Motor neuron (in vitro differentiated cells): ENCODE measurements around the gene ZNF787. TPM values are rescaled to one million over a fixed set of nuclear protein-coding genes. Genes with fewer than 3 reads are reported as not detected.

ENCODE experiments used
- ATAC-seq, 8 experiments: fragments of 200-7000 bp; cut with Tn5 transposase; replicated peaks in 6 of 8; 2 replicates each; pipeline ENCODE4 v1.8.0; 2021; ENCODE audit warnings: mild to moderate bottlenecking in 8 of 8, moderate library complexity in 8 of 8
- H3K27ac ChIP-seq, 2 donors: fragments of 250-450 bp; sonication (Bioruptor Pico); 2 replicates each; pipeline ENCODE4 v1.9.0; 2021; ENCODE audit warnings: antibody characterized with exemption in 2 of 2, mild to moderate bottlenecking in 2 of 2, moderate library complexity in 1 of 2
- H3K4me1 ChIP-seq, 2 donors: fragments of 250-450 bp; sonication (Bioruptor Pico); replicated peaks in 1 of 2; 2 replicates each; pipeline ENCODE4 v1.6.1; 2021; ENCODE audit warnings: antibody characterized with exemption in 2 of 2, mild to moderate bottlenecking in 2 of 2, moderate library complexity in 1 of 2
- H3K4me3 ChIP-seq, 5 donors: fragments of 250-450 bp; sonication (Bioruptor Pico); 2 replicates each; pipeline ENCODE4 v1.9.0; 2021; ENCODE audit warnings: antibody characterized with exemption in 5 of 5, mild to moderate bottlenecking in 5 of 5, moderate library complexity in 4 of 5
- WGBS, 10 experiments: fragments of 450-650 bp; shearing (Covaris generic); methylation state at CpG; one replicate each; pipeline ENCODE4 v1.0.0; 2022; 5-methylcytosine and 5-hydroxymethylcytosine counted together
- in situ Hi-C, 9 experiments: fragments of 400-800 bp; cut with MboI; loops; one replicate each; pipeline ENCODE4 v1.15.0; 2021; ENCODE audit warnings: low sequenced_read_pairs in 9 of 9, low pct_unique_long_range_greater_than_20kb in 2 of 9; ENCODE audit not compliant: unreplicated experiment in 9 of 9
- total RNA-seq, 8 experiments: library from RNA; unstranded; fragments of 300-600 nt; gene quantifications; 2 replicates each; pipeline versions ENCODE4 v1.2.3 to v1.2.4, GENCODE V29; 2022

ZNF787 gene
- total RNA-seq, 8 experiments from 2014 or later, result 15.2 to 22.3 (median 17.5) TPM

DNA sequence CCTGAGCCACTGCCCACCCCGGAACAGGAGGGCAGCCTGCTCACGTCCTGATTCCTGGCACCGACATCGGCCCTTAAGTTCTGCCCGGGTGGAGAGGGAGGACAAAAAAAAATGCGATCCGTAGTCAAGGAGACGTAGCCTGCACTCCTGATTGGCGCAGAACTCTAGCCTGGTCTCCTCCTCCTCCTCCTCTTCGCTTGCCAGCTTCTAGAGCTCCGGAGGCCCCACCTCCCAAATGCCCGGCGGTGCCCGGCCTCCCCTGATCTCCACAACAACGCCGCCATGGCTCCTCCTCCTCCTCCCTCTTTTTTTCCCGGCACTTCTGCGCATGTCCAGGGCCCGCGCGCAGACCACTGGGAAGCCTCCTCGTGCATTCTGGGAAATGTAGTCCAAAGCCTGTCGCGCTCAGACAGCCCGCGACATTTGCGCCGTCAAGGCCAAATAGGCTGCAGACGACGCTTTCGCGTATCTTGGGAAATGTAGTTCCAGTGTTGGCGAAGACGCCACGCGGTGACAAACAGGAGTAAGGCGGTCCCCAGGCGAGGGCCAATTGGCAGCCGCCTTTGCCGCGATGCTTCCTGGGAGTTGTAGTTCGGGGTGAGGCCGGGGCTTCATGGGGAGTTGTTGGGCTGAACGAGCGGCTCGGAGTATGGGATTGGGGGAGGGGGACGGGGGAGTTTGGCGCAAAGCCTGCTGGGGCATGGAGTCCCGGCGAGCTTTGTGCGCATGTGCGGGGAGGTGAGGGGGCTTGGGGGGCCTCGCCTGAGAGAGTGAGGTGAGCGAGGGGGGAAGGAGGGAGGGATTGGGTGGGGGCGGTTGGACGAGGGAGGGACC, 19.7 kb upstream of the ZNF787 start, which contains the start of gene ZNF444:
Gene ZNF444, plus strand, starts transcription at position 705 of the 834 bp plus-strand sequence. CDS start 5,625 bp downstream, outside the sequence.
- in situ Hi-C loops, result no loop called here
- ATAC-seq, result peak; percentile 88 to 96 (median 94)
- Histone ChIP-seq H3K27ac (peak within 1 kb of the TSS; percentile 66 to 91), H3K4me1 (peaks cover 12% of the 10 kb centered on the region in 2 donors), H3K4me3 (peak within 1 kb of the TSS; percentile 43 to 57 (median 50))
- 0% methylated on average over 5 of the region's 56 CpGs; no CpG with 5 or more reads in 8 of the 10 experiments for WGBS, 10 experiments

DNA sequence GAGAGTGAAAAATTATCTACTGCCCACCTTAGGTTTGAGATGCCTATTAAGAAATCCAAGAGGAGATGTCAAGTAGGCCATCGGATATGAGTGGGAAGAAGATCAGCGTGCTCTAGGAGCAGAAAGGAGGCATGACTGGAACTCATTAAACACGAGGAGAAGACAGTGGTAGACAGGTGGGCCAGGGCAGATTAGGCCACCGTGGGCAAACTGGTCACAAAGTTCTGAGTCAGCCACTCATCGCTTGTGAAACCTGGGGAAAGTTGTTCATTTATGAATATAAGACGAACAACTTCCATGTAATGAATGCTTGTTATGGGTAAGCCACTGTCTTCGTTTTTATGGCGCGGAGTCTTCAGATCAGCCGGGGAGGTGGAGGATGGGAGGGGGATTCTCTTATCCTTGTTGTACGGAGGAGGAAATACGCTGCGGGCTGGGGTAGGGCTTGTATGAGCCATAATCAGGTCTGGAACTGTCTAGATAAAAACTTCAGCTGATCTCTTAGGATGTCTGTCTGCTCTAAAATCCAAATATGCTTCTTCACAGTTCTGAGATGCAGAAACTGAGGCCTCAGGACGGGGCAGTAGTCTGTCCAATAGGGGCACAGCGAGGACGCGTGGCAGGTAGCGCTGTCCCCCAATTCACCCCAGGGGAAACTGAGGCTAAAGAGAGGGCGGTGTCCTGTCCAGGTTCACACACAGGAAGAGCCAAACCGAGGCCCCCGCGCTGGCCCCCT, 18.9 kb upstream of the ZNF787 start:
- WGBS, 10 experiments, result 0 to 82% (median 59%) methylated on average over 3 to 12 of the region's 22 CpGs

DNA sequence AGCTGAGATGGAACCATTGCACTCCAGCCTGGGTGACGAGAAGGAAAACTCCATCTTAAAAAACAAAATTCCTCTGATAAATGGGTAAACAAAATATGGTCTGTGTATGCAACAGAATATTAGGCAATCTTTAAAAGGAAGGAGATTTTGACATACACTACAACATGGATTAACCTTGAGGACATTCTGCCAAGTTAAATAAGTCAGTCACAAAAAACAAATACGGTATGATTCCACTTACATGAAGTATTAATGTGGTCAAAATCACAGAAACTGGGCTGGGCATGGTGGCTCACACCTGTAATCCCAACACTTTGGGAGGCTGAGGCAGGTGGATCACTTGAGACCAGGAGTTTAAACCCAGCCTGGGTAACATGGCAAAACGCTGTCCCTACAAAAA, 17.0 kb upstream of the ZNF787 start:
- Histone ChIP-seq H3K4me3 (no peak overlapping the region), H3K4me1 (peaks cover 12% of the 10 kb centered on the region in 2 donors), H3K27ac (no peak overlapping the region)
- in situ Hi-C loops, result no loop called here
- WGBS, 10 experiments, result 59 to 100% (median 85%) methylated on average over 1 to 3 of the region's 3 CpGs; no CpG with 5 or more reads in 1 of the 10 experiments
- ATAC-seq, result no peak

More for the DNA sequence above, 18.9 kb upstream of the ZNF787 start:
- peaks cover 12% of the 10 kb centered on the region in 2 donors for H3K4me1 ChIP-seq
- peak in 2 of 8 experiments; percentile 1 for ATAC-seq
- H3K27ac ChIP-seq, result peak overlapping the region; percentile 66 to 91
- H3K4me3 ChIP-seq, result peak overlapping the region; percentile 43 to 57 (median 50)
- in situ Hi-C loops, result no loop called here

DNA sequence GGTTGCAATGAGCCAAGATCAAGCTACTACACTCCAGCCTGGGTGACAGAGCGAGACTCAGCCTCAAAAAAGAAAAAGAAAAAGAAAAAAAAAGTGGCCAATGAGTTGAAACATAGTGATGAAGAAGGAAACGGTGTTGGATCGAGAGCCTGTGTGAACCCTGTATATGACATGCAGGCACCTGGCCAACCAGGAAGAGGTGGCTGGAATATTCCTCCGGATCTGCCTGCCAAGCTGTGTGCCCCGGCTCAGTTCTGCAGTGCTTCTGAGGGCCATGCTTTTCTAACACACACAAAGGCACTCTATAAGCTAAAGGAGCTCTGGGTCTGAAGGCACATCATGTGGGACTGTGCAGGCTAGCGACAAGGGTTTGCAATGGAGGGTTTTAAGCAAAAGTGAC, 16.3 kb upstream of the ZNF787 start:
- Histone ChIP-seq H3K27ac (no peak overlapping the region), H3K4me1 (peaks cover 12% of the 10 kb centered on the region in 2 donors), H3K4me3 (no peak overlapping the region)
- no peak for ATAC-seq
- in situ Hi-C loops, result no loop called here
- WGBS, 10 experiments, result 55 to 100% (median 87%) methylated on average over 1 to 6 of the region's 6 CpGs; no CpG with 5 or more reads in 2 of the 10 experiments

DNA sequence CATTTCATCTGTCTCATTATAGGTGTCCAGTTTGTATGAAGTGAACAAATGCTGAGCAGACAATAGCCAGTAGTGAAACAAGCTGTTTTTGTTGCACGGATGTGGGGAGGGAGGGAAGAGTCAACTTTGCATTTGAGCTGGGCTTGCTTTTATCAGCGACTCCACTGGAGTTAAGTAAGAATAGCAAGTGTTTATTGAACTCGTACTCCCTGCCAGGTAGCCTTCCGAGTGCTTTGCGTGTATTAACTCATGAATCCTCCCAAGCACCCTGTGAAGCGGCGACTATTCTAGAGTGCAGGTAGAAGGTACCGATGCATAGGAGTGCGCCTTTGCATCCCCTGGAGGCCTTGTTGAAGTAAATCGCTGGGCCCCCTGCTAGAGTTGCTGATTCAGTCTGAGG, 15.3 kb upstream of the ZNF787 start:
- WGBS, 10 experiments, result 16 to 60% (median 20%) methylated on average over 1 to 5 of the region's 10 CpGs; no CpG with 5 or more reads in 1 of the 10 experiments
- in situ Hi-C loops, result no loop called here
- H3K4me3 ChIP-seq, result no peak overlapping the region
- no peak for ATAC-seq
- no peak overlapping the region for H3K27ac ChIP-seq
- peaks cover 7 to 8% of the 10 kb centered on the region in 2 donors for H3K4me1 ChIP-seq

DNA sequence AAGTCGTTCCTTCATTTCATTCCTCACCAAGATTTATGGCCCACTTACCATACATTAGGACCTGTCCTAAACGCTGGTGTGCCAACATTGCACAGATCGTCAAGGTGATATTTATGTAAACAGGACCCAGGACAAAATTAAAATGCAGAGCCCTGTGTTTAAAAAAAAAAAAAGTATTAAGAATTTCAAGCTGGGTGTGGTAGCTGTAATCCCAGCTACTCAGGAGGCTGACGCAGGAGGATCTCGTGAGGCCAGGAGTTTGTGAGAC, 13.5 kb upstream of the ZNF787 start:
- 34 to 100% (median 88%) methylated on average over 1 to 4 of the region's 5 CpGs; no CpG with 5 or more reads in 4 of the 10 experiments for WGBS, 10 experiments
- in situ Hi-C loops, result no loop called here
- ATAC-seq, result peak in 2 of 8 experiments; percentile 15 to 70
- Histone ChIP-seq H3K4me1 (peaks cover 3% of the 10 kb centered on the region in 2 donors), H3K27ac (no peak overlapping the region), H3K4me3 (no peak overlapping the region)

DNA sequence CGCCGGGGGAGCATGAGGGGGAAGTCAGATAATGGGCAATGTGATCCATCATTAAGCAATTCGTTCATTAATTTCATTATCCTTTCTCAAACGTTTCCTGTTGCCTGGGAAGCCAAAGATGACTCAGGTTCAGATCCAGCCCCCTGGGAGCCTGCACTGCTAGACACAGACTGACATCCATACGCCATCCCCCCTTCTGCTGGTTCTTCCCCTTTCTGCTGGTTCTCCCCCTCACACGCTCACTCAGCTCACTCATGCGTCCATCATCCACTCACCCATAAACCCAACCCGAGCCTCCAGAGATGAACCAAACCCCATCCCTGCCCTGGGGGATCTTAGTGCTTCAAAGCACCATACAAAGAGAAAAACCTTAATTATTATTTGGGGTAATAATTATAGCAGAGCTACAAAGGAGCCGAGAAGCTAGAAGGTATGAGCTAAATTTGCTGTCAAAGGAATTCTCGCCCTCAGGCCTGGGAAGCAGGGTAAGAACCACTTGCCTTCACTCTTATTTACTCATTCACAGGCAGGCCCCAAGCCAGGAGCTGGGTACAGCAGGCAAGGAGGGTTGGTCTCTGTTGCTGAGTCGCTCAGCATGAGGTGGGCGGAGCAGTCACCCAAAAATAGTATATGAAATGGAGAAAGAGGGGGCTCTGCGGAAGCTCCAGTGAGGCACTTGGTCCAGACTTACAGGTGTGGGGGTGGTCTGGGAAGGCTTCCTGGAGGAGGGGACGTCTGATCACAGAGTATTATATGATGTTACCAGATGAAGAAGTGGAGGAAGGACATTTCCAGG, 13.0 kb upstream of the ZNF787 start:
- ATAC-seq, result peak in 3 of 8 experiments; percentile 89 to 94 (median 89)
- Histone ChIP-seq H3K4me1 (peaks cover 0 to 3% of the 10 kb centered on the region in 2 donors), H3K4me3 (no peak overlapping the region), H3K27ac (no peak overlapping the region)
- in situ Hi-C loops, result no loop called here
- WGBS, 10 experiments, result 44 to 96% (median 60%) methylated on average over 1 to 10 of the region's 14 CpGs; no CpG with 5 or more reads in 3 of the 10 experiments

DNA sequence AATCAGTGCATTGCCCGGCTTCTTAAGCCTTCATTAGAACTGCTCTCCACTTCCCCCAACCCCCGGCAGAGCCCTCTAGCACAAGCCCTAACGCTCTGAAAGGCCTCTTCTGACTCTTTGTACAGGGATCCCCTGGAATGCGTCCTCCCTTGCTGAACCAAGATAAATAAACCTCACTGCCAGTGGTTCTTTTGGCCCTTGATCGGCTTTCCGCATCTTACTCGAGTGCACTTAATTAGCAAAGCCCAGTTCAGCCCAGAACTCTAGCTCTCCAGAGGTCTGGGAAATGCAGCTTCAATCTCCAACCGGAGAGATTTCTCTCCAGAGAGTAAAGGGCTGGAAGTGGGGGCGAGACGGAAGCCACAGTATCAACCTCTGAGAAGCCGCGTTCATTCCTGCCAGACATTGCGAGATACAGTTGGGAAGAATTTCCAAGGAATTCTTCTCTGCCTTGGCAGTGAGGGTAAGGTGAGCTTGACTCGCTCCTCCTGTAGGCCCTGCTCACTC, 11.3 kb upstream of the ZNF787 start:
- Histone ChIP-seq H3K4me1 (peaks cover 0 to 3% of the 10 kb centered on the region in 2 donors), H3K4me3 (no peak overlapping the region), H3K27ac (no peak overlapping the region)
- WGBS, 10 experiments, result 35 to 86% (median 71%) methylated on average over 2 to 14 of the region's 14 CpGs
- peak in 1 of 8 experiments; percentile 45 for ATAC-seq
- in situ Hi-C loops, result no loop called here

DNA sequence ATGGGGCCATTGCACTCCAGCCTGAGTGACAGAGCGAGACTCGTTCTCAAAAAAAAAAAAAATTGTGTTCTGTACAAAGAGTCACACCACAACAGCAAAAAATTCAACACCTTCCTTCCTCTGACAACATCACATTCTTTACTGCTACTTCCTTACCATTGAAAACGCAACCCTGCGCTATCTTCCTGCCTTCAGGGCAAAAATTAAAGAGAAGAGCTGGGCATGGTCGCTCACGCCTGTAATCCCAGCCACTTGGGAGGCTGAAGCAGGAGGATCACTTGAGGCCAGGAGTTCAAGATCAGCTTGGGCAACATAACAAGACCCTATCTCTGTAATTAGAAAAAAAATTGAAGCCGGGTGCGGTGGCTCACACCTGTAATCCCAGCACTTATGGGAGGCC, 10.6 kb upstream of the ZNF787 start:
- 56 to 100% (median 90%) methylated on average over 2 to 7 of the region's 8 CpGs; no CpG with 5 or more reads in 4 of the 10 experiments for WGBS, 10 experiments
- Histone ChIP-seq H3K27ac (no peak overlapping the region), H3K4me3 (no peak overlapping the region), H3K4me1 (peaks cover 0 to 3% of the 10 kb centered on the region in 2 donors)
- in situ Hi-C loops, result no loop called here
- ATAC-seq, result no peak

DNA sequence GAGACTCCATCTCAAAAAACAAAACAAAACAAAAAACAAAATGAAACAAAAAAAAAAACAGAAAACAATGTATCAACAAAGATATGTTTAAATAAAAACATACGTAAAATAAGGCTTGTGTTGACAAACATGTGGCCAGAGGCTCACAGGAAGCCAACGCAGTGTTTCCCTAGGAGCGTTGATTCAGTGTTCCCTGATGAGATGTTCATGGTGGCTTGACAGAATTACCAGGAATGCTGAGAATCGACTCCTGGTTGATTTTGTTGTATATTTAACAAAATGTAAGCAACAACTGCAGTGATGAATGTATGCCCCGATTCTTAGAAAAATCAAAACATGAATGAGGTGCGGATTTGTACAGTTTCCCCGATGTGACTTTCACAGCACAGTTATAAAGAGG, 8.9 kb upstream of the ZNF787 start:
- no peak for ATAC-seq
- H3K4me3 ChIP-seq, result no peak overlapping the region
- no peak overlapping the region for H3K27ac ChIP-seq
- no peaks in the 10 kb centered on the region for H3K4me1 ChIP-seq
- in situ Hi-C loops, result no loop called here
- WGBS, 10 experiments, result 45 to 100% (median 83%) methylated on average over 4 to 7 of the region's 7 CpGs

DNA sequence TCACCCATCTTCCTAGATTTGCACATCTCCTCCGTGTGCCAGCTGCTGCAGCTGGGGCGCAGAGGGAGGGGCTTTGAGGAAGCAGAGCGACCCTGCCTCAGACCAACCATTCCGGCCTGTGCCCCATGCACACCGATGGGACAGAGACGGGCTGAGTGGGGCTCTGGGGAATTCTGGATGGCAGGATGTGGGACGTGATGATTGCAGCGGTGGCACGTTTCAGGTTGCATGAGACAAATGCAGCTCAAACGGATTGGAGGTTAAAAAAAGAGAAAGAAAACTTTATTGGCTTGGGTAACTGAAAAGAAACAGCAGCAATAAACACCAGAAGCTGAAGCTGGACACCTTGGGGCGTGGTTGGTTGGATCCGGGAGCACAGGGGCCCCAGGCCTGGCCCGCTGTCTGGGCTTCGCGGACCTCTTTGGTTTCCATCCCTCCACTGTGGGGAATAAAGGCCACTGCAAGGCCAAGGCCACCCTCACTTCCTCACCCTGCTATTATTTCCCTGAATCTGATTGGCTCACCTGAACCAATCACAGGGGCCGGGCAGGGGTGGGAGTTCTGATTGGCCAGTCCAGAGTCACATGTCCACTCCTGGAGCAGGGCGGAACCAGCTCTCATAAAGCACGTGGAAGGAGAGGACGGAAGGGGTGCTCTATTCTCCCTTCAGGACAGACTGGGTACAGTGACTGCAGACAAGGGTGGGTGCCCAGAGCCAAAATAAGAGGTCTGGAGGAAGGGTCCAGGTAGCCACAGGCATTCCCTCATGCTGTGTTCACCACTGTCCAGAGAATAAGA, 6.1 kb upstream of the ZNF787 start:
- ATAC-seq, result peak in 2 of 8 experiments; percentile 16 to 19
- 44 to 100% (median 81%) methylated on average over 1 to 7 of the region's 19 CpGs; no CpG with 5 or more reads in 1 of the 10 experiments for WGBS, 10 experiments
- no peaks in the 10 kb centered on the region for H3K4me1 ChIP-seq
- H3K4me3 ChIP-seq, result no peak overlapping the region
- in situ Hi-C loops, result no loop called here
- H3K27ac ChIP-seq, result no peak overlapping the region
